Gastrocnemius medialis (tissue), 4 donors: ENCODE results near the gene SLC34A3.

Source experiments
- POLR2A ChIP-seq, 2 donors: fragments of 450-650 bp; IDR thresholded peaks; one replicate each; pipeline ENCODE4 v1.6.1; 2017; ENCODE audit warnings: antibody characterized with exemption in 2 of 2, mild to moderate bottlenecking in 2 of 2, moderate library complexity in 2 of 2
- TF ChIP-seq, protein P1 (sequence below), 5 experiments: fragments of 450-650 bp in 3 of 5; fragments of 200-600 bp in 2 of 5; sonication (generic) in 2 of 5; IDR thresholded peaks in 4 of 5; conservative IDR thresholded peaks in 1 of 5; 1 replicate in 4 of 5; 2 replicates in 1 of 5; pipeline ENCODE4 v1.5.1; 2016 to 2019; ENCODE audit warnings: antibody characterized with exemption in 5 of 5, mild to moderate bottlenecking in 3 of 5, moderate library complexity in 3 of 5

GRCh38 chr9:137276473-137277328 is 46.0 kb downstream of the SLC34A3 start:
- no peak for TF ChIP-seq POLR2A (IDR thresholded peaks at IDR 0.05)
- TF ChIP-seq, protein P1, sequence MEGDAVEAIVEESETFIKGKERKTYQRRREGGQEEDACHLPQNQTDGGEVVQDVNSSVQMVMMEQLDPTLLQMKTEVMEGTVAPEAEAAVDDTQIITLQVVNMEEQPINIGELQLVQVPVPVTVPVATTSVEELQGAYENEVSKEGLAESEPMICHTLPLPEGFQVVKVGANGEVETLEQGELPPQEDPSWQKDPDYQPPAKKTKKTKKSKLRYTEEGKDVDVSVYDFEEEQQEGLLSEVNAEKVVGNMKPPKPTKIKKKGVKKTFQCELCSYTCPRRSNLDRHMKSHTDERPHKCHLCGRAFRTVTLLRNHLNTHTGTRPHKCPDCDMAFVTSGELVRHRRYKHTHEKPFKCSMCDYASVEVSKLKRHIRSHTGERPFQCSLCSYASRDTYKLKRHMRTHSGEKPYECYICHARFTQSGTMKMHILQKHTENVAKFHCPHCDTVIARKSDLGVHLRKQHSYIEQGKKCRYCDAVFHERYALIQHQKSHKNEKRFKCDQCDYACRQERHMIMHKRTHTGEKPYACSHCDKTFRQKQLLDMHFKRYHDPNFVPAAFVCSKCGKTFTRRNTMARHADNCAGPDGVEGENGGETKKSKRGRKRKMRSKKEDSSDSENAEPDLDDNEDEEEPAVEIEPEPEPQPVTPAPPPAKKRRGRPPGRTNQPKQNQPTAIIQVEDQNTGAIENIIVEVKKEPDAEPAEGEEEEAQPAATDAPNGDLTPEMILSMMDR (IDR thresholded peaks at IDR 0.05 in 4 of 5, conservative IDR thresholded peaks at IDR 0.05 in 1 of 5): no peak
